ENCODE results near the gene SMC6. TPM values are rescaled to one million over a fixed set of nuclear protein-coding genes. Genes with fewer than 3 reads are reported as not detected.

SMC6 gene
- total RNA-seq, 4 donors from 2014 or later, result 31.0 to 53.6 (median 39.1) TPM

DNA sequence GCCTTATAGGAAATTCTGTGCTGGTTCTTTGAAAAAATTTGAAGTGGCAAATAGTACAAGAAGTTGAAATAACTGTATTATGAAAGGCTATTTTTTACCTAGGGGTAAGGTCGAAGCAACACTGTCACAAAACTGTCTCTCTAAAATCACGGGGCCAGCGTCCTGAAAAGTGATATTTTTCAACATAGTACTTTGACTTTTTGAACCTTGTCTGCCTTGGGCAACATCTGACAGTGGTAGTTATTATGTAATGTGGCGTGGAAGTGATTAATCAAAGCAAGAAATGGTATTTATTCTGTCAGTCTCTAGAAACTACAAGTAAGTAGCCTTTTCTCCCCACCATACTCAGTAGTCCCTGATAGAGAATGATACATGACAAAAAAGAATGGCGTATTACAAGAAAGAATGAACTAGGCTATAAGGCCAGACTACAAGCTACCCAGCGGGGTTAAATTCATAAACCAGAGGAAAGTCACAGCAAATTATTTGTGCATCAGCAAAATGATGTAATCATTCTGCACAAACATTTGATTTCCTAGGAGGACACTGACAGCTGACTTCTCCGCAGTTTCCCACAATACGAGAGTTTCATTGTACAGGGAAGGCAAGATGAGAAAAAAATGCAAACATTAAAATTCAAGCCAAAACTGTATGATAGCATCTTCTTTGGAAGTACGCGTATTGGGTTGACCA, 10.2 kb upstream of the SMC6 start:
- TF ChIP-seq POLR2A (IDR thresholded peaks at IDR 0.05) (no peak), CTCF (IDR thresholded peaks at IDR 0.05) (no peak)
- DNase-seq, result no peak
- Histone ChIP-seq H3K4me3 (no peak overlapping the region), H3K27ac (no peak overlapping the region), H3K36me3 (peaks cover 0 to 4% (median 0%) of the 10 kb centered on the region in 3 donors), H3K4me1 (no peaks in the 10 kb centered on the region), H3K27me3 (no peaks in the 10 kb centered on the region), H3K9me3 (no peaks in the 10 kb centered on the region)

DNA sequence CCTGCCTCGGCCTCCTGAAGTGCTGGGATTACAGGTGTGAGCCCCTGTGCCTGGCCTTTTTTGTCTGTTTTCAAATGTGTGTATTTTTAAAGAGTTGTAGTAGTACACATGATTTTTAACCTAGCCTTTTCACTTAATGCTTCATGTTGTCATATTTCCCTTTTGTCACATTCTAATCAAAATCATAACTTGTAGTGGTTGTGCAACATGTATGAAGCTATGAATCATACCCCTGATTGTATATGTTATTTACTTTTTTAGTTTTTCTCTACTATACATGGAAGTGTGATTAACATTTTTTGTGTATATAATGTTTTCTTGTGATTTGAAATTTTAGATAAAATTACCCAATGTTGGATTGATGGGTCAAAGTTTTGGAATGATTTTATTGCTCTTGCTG, 8.8 kb upstream of the SMC6 start:
- no peaks in the 10 kb centered on the region for H3K9me3 ChIP-seq
- no peak for DNase-seq
- H3K27ac ChIP-seq, result no peak overlapping the region
- TF ChIP-seq POLR2A (IDR thresholded peaks at IDR 0.05) (no peak), CTCF (IDR thresholded peaks at IDR 0.05) (no peak)
- no peak overlapping the region for H3K4me3 ChIP-seq
- H3K4me1 ChIP-seq, result no peaks in the 10 kb centered on the region
- peaks cover 0 to 4% (median 0%) of the 10 kb centered on the region in 3 donors for H3K36me3 ChIP-seq
- H3K27me3 ChIP-seq, result no peaks in the 10 kb centered on the region

- no peaks in the 10 kb centered on the region for H3K9me3 ChIP-seq
- H3K27me3 ChIP-seq, result no peaks in the 10 kb centered on the region
- H3K27ac ChIP-seq, result no peak overlapping the region
- peaks cover 0 to 4% (median 0%) of the 10 kb centered on the region in 3 donors for H3K36me3 ChIP-seq
- no peak for DNase-seq
- H3K4me3 ChIP-seq, result no peak overlapping the region
- H3K4me1 ChIP-seq, result peaks cover 0 to 8% (median 0%) of the 10 kb centered on the region in 4 donors
- TF ChIP-seq POLR2A (IDR thresholded peaks at IDR 0.05) (no peak), CTCF (IDR thresholded peaks at IDR 0.05) (no peak)
Measured at GRCh38 chr2:17759805-17760204, 6.2 kb upstream of the SMC6 start.

DNA sequence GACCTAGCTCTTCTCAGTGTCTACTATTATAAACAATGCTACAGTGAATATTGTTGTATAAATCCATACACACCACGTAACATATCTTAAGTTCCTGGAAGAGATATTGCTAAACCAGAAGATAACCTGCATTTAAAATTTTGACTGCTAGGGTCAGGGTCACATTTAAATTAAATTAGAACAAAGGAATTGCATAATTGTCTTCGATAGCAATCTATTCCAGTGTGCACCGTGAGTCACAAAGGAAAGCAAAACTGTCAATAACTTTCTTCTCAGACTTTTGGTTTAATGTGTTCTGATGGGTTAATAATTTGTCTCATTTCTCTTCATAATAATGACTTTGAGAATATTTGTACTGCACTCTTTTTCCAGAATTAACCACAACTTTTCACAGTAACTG, 4.5 kb upstream of the SMC6 start:
- no peak for DNase-seq
- peak overlapping the region in 1 of 4 donors; percentile 26 for H3K27ac ChIP-seq
- no peak overlapping the region for H3K4me3 ChIP-seq
- H3K9me3 ChIP-seq, result no peaks in the 10 kb centered on the region
- H3K27me3 ChIP-seq, result no peaks in the 10 kb centered on the region
- TF ChIP-seq POLR2A (IDR thresholded peaks at IDR 0.05) (no peak), CTCF (IDR thresholded peaks at IDR 0.05) (no peak)
- peaks cover 0 to 4% (median 0%) of the 10 kb centered on the region in 3 donors for H3K36me3 ChIP-seq
- peaks cover 0 to 13% (median 0%) of the 10 kb centered on the region in 4 donors for H3K4me1 ChIP-seq

GRCh38 chr2:17757321-17757720, 3.7 kb upstream of the SMC6 start:
- H3K27ac ChIP-seq, result peak overlapping the region in 2 of 4 donors; percentile 26 to 33
- H3K27me3 ChIP-seq, result no peaks in the 10 kb centered on the region
- H3K4me3 ChIP-seq, result no peak overlapping the region
- peaks cover 0 to 19% (median 0%) of the 10 kb centered on the region in 4 donors for H3K4me1 ChIP-seq
- DNase-seq, result no peak
- H3K9me3 ChIP-seq, result no peaks in the 10 kb centered on the region
- TF ChIP-seq CTCF (IDR thresholded peaks at IDR 0.05), result peak in 3 of 6 experiments; percentile 11 to 48 (median 18)
- no peak for TF ChIP-seq POLR2A (IDR thresholded peaks at IDR 0.05)
- peaks cover 0 to 4% (median 0%) of the 10 kb centered on the region in 3 donors for H3K36me3 ChIP-seq

Measured in Peyer's patch (tissue), 4 donors.